Gastroesophageal sphincter (tissue), 3 donors: ENCODE measurements around the gene COQ8B.

Experiments
- CTCF ChIP-seq, 4 experiments: fragments of 200-600 bp in 2 of 4; fragments of 450-650 bp in 2 of 4; sonication (generic) in 1 of 4; IDR thresholded peaks; one replicate each; pipeline ENCODE4 v1.5.1; 2017 to 2019; ENCODE audit warnings: antibody characterized with exemption in 4 of 4, mild to moderate bottlenecking in 2 of 4, moderate library complexity in 2 of 4
- EP300 ChIP-seq: sonication (generic); formaldehyde crosslinking; IDR thresholded peaks from one replicate; pipeline ENCODE4 v1.6.1; 2017; ENCODE audit warnings: antibody characterized with exemption, mild to moderate bottlenecking
- POLR2A ChIP-seq, 2 donors: fragments of 450-650 bp; IDR thresholded peaks; one replicate each; pipeline ENCODE4 v1.6.1; 2017; ENCODE audit warnings: antibody characterized with exemption in 2 of 2, mild to moderate bottlenecking in 2 of 2, moderate library complexity in 1 of 2
- POLR2AphosphoS5 ChIP-seq: sonication (generic); formaldehyde crosslinking; IDR thresholded peaks from one replicate; pipeline ENCODE4 v1.6.1; 2017; ENCODE audit warnings: antibody characterized with exemption

GRCh38 chr19:40707615-40708014, 9.1 kb downstream of the COQ8B start:
- no peak for TF ChIP-seq POLR2A (IDR thresholded peaks at IDR 0.05)
- no peak for TF ChIP-seq CTCF (IDR thresholded peaks at IDR 0.05)
- no peak for TF ChIP-seq EP300
- TF ChIP-seq POLR2AphosphoS5 = no peak
